ENCODE data around the gene CFAP53. TPM values are rescaled to one million over a fixed set of nuclear protein-coding genes. Genes with fewer than 3 reads are reported as not detected.

The CFAP53 gene
- total RNA-seq, 1 experiment from 2014 or later: 0.26 TPM

DNA sequence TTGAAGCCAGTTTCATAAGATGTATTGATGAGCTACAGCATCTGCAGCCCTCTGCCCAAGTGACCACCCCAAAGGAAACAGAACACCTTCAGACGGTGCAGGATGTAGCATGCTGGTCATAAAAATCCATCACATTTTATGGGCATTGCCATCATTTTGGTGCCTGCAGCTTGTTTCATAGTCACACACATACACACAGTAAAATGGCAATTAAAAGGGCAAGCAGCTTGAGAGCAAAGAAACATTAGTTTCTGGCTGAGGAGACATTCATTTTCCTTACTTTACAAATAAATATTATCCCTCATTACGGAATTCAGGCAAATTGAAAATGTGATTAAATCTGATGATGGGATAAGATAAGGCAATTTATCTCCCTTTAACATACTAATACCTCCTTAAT, 84.7 kb downstream of the CFAP53 start:
- intact Hi-C loops (cut with micrococcal nuclease; ENCODE audit: unreplicated experiment): no loop called here
- no TSS peak for BruUV-seq (replicated peaks)
- Histone ChIP-seq H3K27me3 (replicated peaks; ENCODE audit: insufficient read depth, low read depth, low read length, poor library complexity) (peaks cover 64% of the 10 kb centered on the region), H3K4me3 (ENCODE audit: low read depth, low read length, poor library complexity, severe bottlenecking) (no peak overlapping the region), H3K4me1 (ENCODE audit: insufficient read depth, low read length, poor library complexity, severe bottlenecking) (no peaks in the 10 kb centered on the region), H3K36me3 (ENCODE audit: insufficient read depth, low read length, poor library complexity, severe bottlenecking) (no peaks in the 10 kb centered on the region), H3K27ac (ENCODE audit: low read depth, low read length, poor library complexity, severe bottlenecking) (no peak overlapping the region), H3K9me3 (ENCODE audit: low read depth, low read length, poor library complexity, severe bottlenecking) (no peaks in the 10 kb centered on the region)
- TF ChIP-seq EZH2 (IDR thresholded peaks at IDR 0.05; ENCODE audit: borderline replicate concordance, low read depth, low read length, poor library complexity, severe bottlenecking): no peak
- no peak for TF ChIP-seq CTCF (conservative IDR thresholded peaks at IDR 0.05; ENCODE audit: low read depth, low read length)
- CTCF ChIA-PET: no interaction called here
- POLR2A ChIA-PET (ENCODE audit: low non-redundant PET): no interaction called here
- DNase-seq (ENCODE audit: low spot score): no peak

DNA sequence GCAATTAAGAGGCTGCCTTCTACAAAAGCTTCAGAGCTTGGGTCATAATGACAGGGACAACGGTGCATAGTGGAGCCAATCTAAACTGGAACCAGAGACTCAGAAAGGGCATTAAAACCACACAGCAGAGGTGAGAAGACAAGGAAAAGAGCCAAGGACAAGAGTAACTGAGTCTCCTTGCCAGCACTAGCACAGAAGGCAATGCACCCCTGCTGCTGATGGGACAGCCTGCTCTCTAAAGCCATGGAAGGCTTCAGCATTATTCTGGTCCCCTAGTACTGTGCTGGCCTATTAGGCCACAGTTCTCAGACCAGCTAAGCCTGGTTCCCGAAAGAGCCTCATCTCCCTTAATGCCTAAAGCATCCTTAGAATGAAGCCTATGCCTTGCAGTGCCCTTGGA, 86.8 kb downstream of the CFAP53 start:
- ChIA-PET CTCF (no interaction called here), POLR2A (ENCODE audit: low non-redundant PET) (no interaction called here)
- Histone ChIP-seq H3K4me3 (ENCODE audit: low read depth, low read length, poor library complexity, severe bottlenecking) (no peak overlapping the region), H3K4me1 (ENCODE audit: insufficient read depth, low read length, poor library complexity, severe bottlenecking) (no peaks in the 10 kb centered on the region), H3K27ac (ENCODE audit: low read depth, low read length, poor library complexity, severe bottlenecking) (no peak overlapping the region), H3K27me3 (replicated peaks; ENCODE audit: insufficient read depth, low read depth, low read length, poor library complexity) (peaks cover 67% of the 10 kb centered on the region), H3K9me3 (ENCODE audit: low read depth, low read length, poor library complexity, severe bottlenecking) (no peaks in the 10 kb centered on the region), H3K36me3 (ENCODE audit: insufficient read depth, low read length, poor library complexity, severe bottlenecking) (no peaks in the 10 kb centered on the region)
- BruUV-seq (replicated peaks): no TSS peak
- no peak for DNase-seq (ENCODE audit: low spot score)
- intact Hi-C loops (cut with micrococcal nuclease; ENCODE audit: unreplicated experiment): no loop called here
- TF ChIP-seq EZH2 (IDR thresholded peaks at IDR 0.05; ENCODE audit: borderline replicate concordance, low read depth, low read length, poor library complexity, severe bottlenecking) (no peak), CTCF (conservative IDR thresholded peaks at IDR 0.05; ENCODE audit: low read depth, low read length) (no peak)

DNA sequence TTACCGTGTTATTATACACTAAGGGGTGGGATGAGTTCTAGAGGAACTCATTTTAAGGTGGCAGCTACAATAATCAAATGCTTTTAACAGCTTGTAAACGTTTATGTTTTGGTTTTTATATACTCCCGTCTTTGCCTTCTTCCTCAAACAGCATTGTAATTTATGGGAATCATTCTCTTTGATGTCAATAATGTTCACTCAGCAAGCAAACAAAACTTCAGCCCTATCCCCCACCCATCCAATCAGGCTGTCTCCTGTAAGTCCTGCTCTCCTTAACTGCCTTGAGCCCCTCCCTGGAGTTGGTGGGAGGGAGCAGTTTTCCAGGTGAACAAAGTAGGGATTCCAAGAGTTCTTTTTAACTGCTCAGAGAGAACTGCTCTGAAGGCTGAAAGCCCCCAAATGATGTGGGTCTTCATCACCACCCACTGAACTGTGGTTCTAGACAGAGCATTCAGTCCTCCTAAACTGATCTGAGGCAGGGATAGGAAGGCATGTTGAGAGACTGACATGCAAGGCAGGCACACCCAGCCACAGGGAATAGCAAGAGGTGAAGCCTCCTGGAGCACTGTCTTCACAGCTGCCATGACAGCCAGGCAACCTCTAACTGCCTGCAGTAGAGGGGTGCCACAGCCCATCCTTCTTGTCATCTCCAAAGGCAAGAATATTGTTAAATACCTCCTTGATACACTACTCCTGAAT, 88.9 kb downstream of the CFAP53 start:
- Histone ChIP-seq H3K27me3 (replicated peaks; ENCODE audit: insufficient read depth, low read depth, low read length, poor library complexity) (peaks cover 67% of the 10 kb centered on the region), H3K27ac (ENCODE audit: low read depth, low read length, poor library complexity, severe bottlenecking) (no peak overlapping the region), H3K9me3 (ENCODE audit: low read depth, low read length, poor library complexity, severe bottlenecking) (no peaks in the 10 kb centered on the region), H3K4me1 (ENCODE audit: insufficient read depth, low read length, poor library complexity, severe bottlenecking) (no peaks in the 10 kb centered on the region), H3K36me3 (ENCODE audit: insufficient read depth, low read length, poor library complexity, severe bottlenecking) (no peaks in the 10 kb centered on the region), H3K4me3 (ENCODE audit: low read depth, low read length, poor library complexity, severe bottlenecking) (no peak overlapping the region)
- intact Hi-C loops (cut with micrococcal nuclease; ENCODE audit: unreplicated experiment): no loop called here
- no TSS peak for BruUV-seq (replicated peaks)
- TF ChIP-seq CTCF (conservative IDR thresholded peaks at IDR 0.05; ENCODE audit: low read depth, low read length) (no peak), EZH2 (IDR thresholded peaks at IDR 0.05; ENCODE audit: borderline replicate concordance, low read depth, low read length, poor library complexity, severe bottlenecking) (no peak)
- ChIA-PET POLR2A (ENCODE audit: low non-redundant PET) (no interaction called here), CTCF (no interaction called here)
- no peak for DNase-seq (ENCODE audit: low spot score)

Other genes with a start within 250 kb of the CFAP53 start
- 0.30 TPM in 1 of 2 replicates, not detected in the other for gene MYO5B, start 71.3 kb downstream of the CFAP53 start, total RNA-seq (2021)
- gene MBD1, start 15.0 kb upstream of the CFAP53 start, total RNA-seq (2021): 65.2 and 70.8 TPM in 2 replicates
- 89.5 and 94.5 TPM in 2 replicates for gene CXXC1, start 21.2 kb upstream of the CFAP53 start, total RNA-seq (2021)
- 37.3 and 41.8 TPM in 2 replicates for gene SKA1, start 108.6 kb upstream of the CFAP53 start, total RNA-seq (2021)